ENCODE data around the gene PHF14.

The PHF14 gene

GRCh38 chr7:11208883-11209465, 235.3 kb downstream of the PHF14 start:
- DNase-seq (ENCODE audit: low spot score) = no peak

- no peak for DNase-seq (ENCODE audit: low spot score)
Observed at GRCh38 chr7:11210374-11210773, 236.7 kb downstream of the PHF14 start.

GRCh38 chr7:11212080-11212711, 238.5 kb downstream of the PHF14 start:
- peak; percentile 62 for DNase-seq (ENCODE audit: low spot score)

GRCh38 chr7:11212816-11213215, 239.1 kb downstream of the PHF14 start:
- peak; percentile 27 for DNase-seq (ENCODE audit: low spot score)

GRCh38 chr7:11213266-11213665, 239.6 kb downstream of the PHF14 start:
- no peak for DNase-seq (ENCODE audit: low spot score)

- DNase-seq (ENCODE audit: low spot score) = no peak
Observed at GRCh38 chr7:11216276-11216675, 242.6 kb downstream of the PHF14 start.

- DNase-seq (ENCODE audit: low spot score) = no peak
Observed at GRCh38 chr7:11217848-11218565, 244.3 kb downstream of the PHF14 start.
